OCI-LY3 (cell line): ENCODE measurements around the gene REL.

Experiments used
- H2AFZ ChIP-seq: fragments of 200-600, 300-600 bp; shearing (Covaris generic); 2 replicates; pipeline ENCODE4 v1.6.0; 2014; ENCODE audit warnings: antibody characterized with exemption, low read depth, low read length
- H3K27ac ChIP-seq: fragments of 200-600, 300-600 bp; sonication (generic); 2 replicates; pipeline ENCODE4 v1.5.1; 2014; ENCODE audit warnings: mild to moderate bottlenecking, low read length, moderate library complexity, mixed read lengths
- H3K27me3 ChIP-seq: fragments of 200-600, 300-600 bp; sonication (generic); 2 replicates; pipeline ENCODE4 v1.6.1; 2014; ENCODE audit warnings: low read depth, low read length, mixed read lengths
- H3K36me3 ChIP-seq: fragments of 200-600, 300-600 bp; sonication (generic); replicated peaks from 2 replicates; pipeline ENCODE3; 2014; ENCODE audit warnings: low read depth, low read length, mixed read lengths
- H3K4me1 ChIP-seq: fragments of 300-600, 200-600 bp; sonication (generic); 2 replicates; pipeline ENCODE4 v1.6.1; 2014; ENCODE audit warnings: low read length, mixed read lengths
- H3K4me2 ChIP-seq: fragments of 200-600, 300-600 bp; sonication (generic); 2 replicates; pipeline ENCODE4 v1.6.1; 2014; ENCODE audit warnings: low read length, mixed read lengths
- H3K4me3 ChIP-seq: fragments of 300-600, 200-600 bp; sonication (generic); 2 replicates; pipeline ENCODE4 v1.5.1; 2014; ENCODE audit warnings: antibody characterized with exemption, mild to moderate bottlenecking, low read length, moderate library complexity
- H3K79me2 ChIP-seq: fragments of 300-600, 200-600 bp; shearing (Covaris generic); 2 replicates; pipeline ENCODE4 v1.6.1; 2014; ENCODE audit warnings: mild to moderate bottlenecking, low read length, mixed read lengths
- H3K9ac ChIP-seq: fragments of 300-600, 200-600 bp; shearing (Covaris generic); 2 replicates; pipeline ENCODE4 v1.6.0; 2014; ENCODE audit warnings: mild to moderate bottlenecking, low read length, moderate library complexity
- H3K9me3 ChIP-seq: fragments of 200-600, 300-600 bp; shearing (Covaris generic); 2 replicates; pipeline ENCODE4 v1.6.1; 2014; ENCODE audit warnings: low read length, mixed read lengths; ENCODE audit not compliant: insufficient read depth
- H4K20me1 ChIP-seq: fragments of 200-600, 300-600 bp; sonication (generic); 2 replicates; pipeline ENCODE4 v1.6.1; 2016; ENCODE audit warnings: low read length, mixed read lengths; ENCODE audit not compliant: insufficient read depth
- EZH2phosphoT487 ChIP-seq: fragments of 200-600 bp; shearing (Covaris generic); IDR thresholded peaks from 2 replicates; pipeline ENCODE4 v1.6.1; 2018; ENCODE audit warnings: antibody characterized with exemption, mixed run types, low read depth
- TF ChIP-seq, protein P1 (sequence below): fragments of 200-600, 300-600 bp; sonication (generic); IDR thresholded peaks from 2 replicates; pipeline ENCODE4 v1.5.1; 2014; ENCODE audit warnings: antibody characterized with exemption, low read length, low read depth

The REL gene

DNA sequence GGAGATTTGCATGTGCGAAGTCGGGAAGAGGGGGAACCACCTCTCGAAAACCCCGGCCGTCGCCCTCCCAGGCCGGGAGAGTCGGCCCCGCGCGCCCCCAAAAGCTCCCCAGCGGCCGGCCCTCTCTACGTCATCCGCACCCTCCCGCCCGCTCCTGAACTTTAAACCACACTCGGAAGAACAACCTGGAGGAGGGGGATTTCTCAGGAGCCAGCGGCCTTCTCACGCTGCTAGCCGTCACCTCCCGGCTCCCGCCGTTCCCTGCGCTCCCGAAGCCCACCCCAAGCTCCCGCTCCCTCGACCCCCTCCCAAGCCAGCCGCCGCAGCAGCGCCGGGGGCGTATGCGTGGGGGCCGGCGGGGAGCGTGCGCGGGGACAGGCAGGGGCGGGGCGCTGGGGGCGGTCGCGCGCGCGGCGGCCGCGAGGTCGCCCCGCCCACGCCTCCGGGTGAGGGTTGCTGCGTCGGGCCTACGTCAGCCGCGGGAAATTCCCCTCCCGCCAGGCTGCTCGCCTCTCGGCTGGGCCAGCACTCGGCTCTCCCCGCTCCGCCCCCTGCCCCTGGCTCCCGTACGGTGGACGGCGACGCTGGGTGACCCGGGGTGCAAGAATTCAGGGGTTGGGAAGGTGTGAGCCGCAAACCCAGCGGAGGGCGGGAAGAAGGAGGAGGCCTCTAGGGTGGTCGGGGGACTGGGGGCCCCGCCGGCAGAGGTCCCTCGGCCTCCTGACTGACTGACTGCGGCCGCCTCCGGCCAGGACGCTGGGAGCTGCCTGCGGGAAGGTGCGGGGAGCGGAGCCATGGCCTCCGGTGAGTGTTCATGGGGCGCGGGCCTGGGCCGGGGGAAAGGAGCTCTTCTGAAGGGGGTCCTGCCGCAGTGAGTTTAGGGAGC, at the start of gene REL:
REL (plus strand) TSS at position 528 of the 886 bp plus-strand sequence; CDS start at position 795, 267 bp downstream.
- Histone ChIP-seq H3K27me3 (no peaks in the 10 kb centered on the region), H4K20me1 (peaks cover 22% of the 10 kb centered on the region), H3K4me1 (peaks cover 36% of the 10 kb centered on the region), H3K36me3 (peaks cover 4% of the 10 kb centered on the region), H3K27ac (peak within 1 kb of the TSS; percentile 94), H3K9me3 (no peaks in the 10 kb centered on the region), H2AFZ (no peak within 1 kb of the TSS), H3K79me2 (peaks cover 49% of the 10 kb centered on the region), H3K4me2 (peak within 1 kb of the TSS; percentile 90), H3K9ac (peak within 1 kb of the TSS; percentile 95), H3K4me3 (peak within 1 kb of the TSS; percentile 88)
- TF ChIP-seq, protein P1, sequence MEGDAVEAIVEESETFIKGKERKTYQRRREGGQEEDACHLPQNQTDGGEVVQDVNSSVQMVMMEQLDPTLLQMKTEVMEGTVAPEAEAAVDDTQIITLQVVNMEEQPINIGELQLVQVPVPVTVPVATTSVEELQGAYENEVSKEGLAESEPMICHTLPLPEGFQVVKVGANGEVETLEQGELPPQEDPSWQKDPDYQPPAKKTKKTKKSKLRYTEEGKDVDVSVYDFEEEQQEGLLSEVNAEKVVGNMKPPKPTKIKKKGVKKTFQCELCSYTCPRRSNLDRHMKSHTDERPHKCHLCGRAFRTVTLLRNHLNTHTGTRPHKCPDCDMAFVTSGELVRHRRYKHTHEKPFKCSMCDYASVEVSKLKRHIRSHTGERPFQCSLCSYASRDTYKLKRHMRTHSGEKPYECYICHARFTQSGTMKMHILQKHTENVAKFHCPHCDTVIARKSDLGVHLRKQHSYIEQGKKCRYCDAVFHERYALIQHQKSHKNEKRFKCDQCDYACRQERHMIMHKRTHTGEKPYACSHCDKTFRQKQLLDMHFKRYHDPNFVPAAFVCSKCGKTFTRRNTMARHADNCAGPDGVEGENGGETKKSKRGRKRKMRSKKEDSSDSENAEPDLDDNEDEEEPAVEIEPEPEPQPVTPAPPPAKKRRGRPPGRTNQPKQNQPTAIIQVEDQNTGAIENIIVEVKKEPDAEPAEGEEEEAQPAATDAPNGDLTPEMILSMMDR = no peak
- TF ChIP-seq EZH2phosphoT487 = no peak

DNA sequence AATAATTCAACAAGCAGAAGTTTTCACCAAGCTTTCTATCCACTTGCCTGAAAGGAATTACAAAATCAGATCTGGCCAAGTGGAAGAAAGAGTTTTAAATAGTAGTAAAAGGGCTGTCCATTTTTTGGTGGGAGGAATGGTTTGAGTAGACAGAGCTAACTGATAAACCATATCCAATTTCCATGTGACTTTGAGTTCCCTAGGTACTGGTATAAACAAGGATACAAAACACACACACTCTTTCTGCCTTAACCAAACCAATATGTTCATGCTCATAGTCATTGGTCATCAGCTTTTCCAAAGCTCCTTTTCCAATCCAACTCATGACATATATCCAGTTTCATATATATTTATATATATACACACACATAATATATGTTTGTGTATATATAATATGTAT, 49.5 kb upstream of the REL start:
- Histone ChIP-seq H3K4me3 (no peak overlapping the region), H3K27ac (no peak overlapping the region), H2AFZ (no peak overlapping the region), H3K79me2 (no peaks in the 10 kb centered on the region), H3K27me3 (no peaks in the 10 kb centered on the region), H3K9me3 (no peaks in the 10 kb centered on the region), H3K4me2 (no peak overlapping the region), H3K4me1 (peaks cover 43% of the 10 kb centered on the region), H3K36me3 (no peaks in the 10 kb centered on the region), H4K20me1 (no peaks in the 10 kb centered on the region), H3K9ac (no peak overlapping the region)
- TF ChIP-seq EZH2phosphoT487 = no peak
- TF ChIP-seq, protein P1 = no peak

DNA sequence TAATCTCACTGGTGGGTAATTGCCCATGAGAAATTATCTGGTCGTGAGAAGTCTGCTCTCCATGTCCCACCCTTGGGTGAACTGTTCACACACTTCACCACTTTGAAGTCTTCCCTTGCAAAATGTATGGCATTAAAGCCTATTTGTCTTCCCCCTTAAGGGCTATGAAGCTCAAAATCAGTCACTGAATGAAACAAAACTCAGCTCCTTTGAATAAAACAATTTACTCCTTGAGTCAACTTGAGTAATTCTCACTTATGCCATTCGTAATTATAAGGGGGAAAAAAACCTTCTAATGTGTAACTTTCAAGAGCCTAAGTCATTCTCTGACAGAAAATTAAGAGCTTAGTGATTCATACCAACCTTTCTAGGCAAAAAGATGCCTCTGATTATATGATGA, 48.8 kb upstream of the REL start:
- no peak for TF ChIP-seq EZH2phosphoT487
- TF ChIP-seq, protein P1 = no peak
- H3K9me3 ChIP-seq = no peaks in the 10 kb centered on the region
- H3K4me3 ChIP-seq = no peak overlapping the region
- peak overlapping the region; percentile 40 for H3K27ac ChIP-seq
- no peaks in the 10 kb centered on the region for H3K27me3 ChIP-seq
- H3K9ac ChIP-seq = no peak overlapping the region; the same call in 1 of the 2 replicates
- H3K4me2 ChIP-seq = peak overlapping the region; percentile 24; the same call in 1 of the 2 replicates
- H3K79me2 ChIP-seq = no peaks in the 10 kb centered on the region
- H3K4me1 ChIP-seq = peaks cover 48% of the 10 kb centered on the region
- no peaks in the 10 kb centered on the region for H4K20me1 ChIP-seq
- no peaks in the 10 kb centered on the region for H3K36me3 ChIP-seq
- no peak overlapping the region for H2AFZ ChIP-seq

DNA sequence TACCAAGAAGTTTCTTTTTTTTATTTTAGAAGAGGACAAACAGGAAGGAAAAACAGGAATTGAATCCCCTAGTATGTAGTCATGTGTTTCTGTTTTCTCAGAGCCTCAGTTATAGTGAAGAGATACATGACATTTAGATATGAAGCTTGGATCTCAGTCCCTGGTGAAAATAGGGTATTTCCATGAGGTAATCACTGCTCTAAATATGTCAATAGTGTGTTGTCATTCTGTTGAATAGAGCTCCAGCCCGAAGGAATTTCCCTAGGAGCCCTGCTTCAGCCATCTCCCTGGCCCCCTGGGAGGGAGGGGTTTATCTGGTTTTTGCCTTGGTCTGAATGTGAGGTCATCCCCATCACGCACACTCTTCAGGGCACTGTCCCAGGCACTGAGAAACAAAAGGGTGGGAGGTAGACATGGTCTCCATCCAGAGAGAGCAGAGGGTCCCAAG, 47.1 kb upstream of the REL start:
- no peaks in the 10 kb centered on the region for H4K20me1 ChIP-seq
- H3K27me3 ChIP-seq = no peaks in the 10 kb centered on the region
- peaks cover 63% of the 10 kb centered on the region for H3K4me1 ChIP-seq
- H3K9ac ChIP-seq = no peak overlapping the region; the same call in 1 of the 2 replicates
- H3K27ac ChIP-seq = no peak overlapping the region
- no peak overlapping the region; the same call in 1 of the 2 replicates for H3K4me3 ChIP-seq
- H3K9me3 ChIP-seq = no peaks in the 10 kb centered on the region
- H2AFZ ChIP-seq = no peak overlapping the region; the same call in 1 of the 2 replicates
- H3K4me2 ChIP-seq = peak overlapping the region; percentile 46
- no peaks in the 10 kb centered on the region for H3K36me3 ChIP-seq
- H3K79me2 ChIP-seq = no peaks in the 10 kb centered on the region
- no peak for TF ChIP-seq EZH2phosphoT487
- TF ChIP-seq, protein P1 = no peak
